Activated naive CD4-positive, alpha-beta T cell treated with anti-CD3 and anti-CD28 coated beads, Interleukin-2, amount 50 U/mL, for 24 hours (primary cell): ENCODE results near the gene KRTAP17-1.
"Not testable (repeated sequence)": the region's sequence is repeated elsewhere in the genome, so short reads cannot be mapped to it uniquely, and the experiment has no call there.

Experiments used
- H3K27ac Mint-ChIP-seq: one replicate; pipeline ENCODE4 v1.8.0; 2021; ENCODE audit warnings: mild to moderate bottlenecking, mixed read lengths
- H3K27me3 Mint-ChIP-seq: one replicate; pipeline ENCODE4 v1.8.0; 2021; ENCODE audit warnings: mixed read lengths
- H3K36me3 Mint-ChIP-seq: one replicate; pipeline ENCODE4 v1.8.0; 2021; ENCODE audit warnings: mixed read lengths
- H3K4me1 Mint-ChIP-seq: one replicate; pipeline ENCODE4 v1.8.0; 2021; ENCODE audit warnings: mixed read lengths
- H3K4me3 Mint-ChIP-seq: one replicate; pipeline ENCODE4 v1.8.0; 2021; ENCODE audit warnings: mild to moderate bottlenecking, mixed read lengths
- H3K9me3 Mint-ChIP-seq: one replicate; pipeline ENCODE4 v1.8.0; 2021; ENCODE audit warnings: mixed read lengths

Gene KRTAP17-1

GRCh38 chr17:41296846-41297245 is 18.7 kb downstream of the KRTAP17-1 start:
- H3K9me3 Mint-ChIP-seq = no peaks in the 10 kb centered on the region
- H3K27ac Mint-ChIP-seq = no peak overlapping the region
- no peaks in the 10 kb centered on the region for H3K27me3 Mint-ChIP-seq
- H3K36me3 Mint-ChIP-seq = peaks cover 2% of the 10 kb centered on the region
- H3K4me1 Mint-ChIP-seq = peaks cover 7% of the 10 kb centered on the region
- H3K4me3 Mint-ChIP-seq = no peak overlapping the region

- H3K4me1 Mint-ChIP-seq = no peaks in the 10 kb centered on the region
- H3K36me3 Mint-ChIP-seq = no peaks in the 10 kb centered on the region
These were observed 21.5 kb downstream of the KRTAP17-1 start for GRCh38 chr17:41294016-41294415.

GRCh38 chr17:41287050-41287449 is 28.5 kb downstream of the KRTAP17-1 start:
- H3K27me3 Mint-ChIP-seq = no peaks in the 10 kb centered on the region
- H3K36me3 Mint-ChIP-seq = no peaks in the 10 kb centered on the region
- no peak overlapping the region for H3K27ac Mint-ChIP-seq
- peaks cover 24% of the 10 kb centered on the region for H3K4me1 Mint-ChIP-seq
- H3K4me3 Mint-ChIP-seq = no peak overlapping the region
- H3K9me3 Mint-ChIP-seq = no peaks in the 10 kb centered on the region

More at GRCh38 chr17:41294016-41294415, 21.5 kb downstream of the KRTAP17-1 start:
- no peak overlapping the region for H3K4me3 Mint-ChIP-seq
- H3K27ac Mint-ChIP-seq = no peak overlapping the region
- H3K9me3 Mint-ChIP-seq = no peaks in the 10 kb centered on the region
- H3K27me3 Mint-ChIP-seq = no peaks in the 10 kb centered on the region

- Mint-ChIP-seq H3K36me3 (no peaks in the 10 kb centered on the region), H3K9me3 (no peaks in the 10 kb centered on the region), H3K4me3 (no peak overlapping the region), H3K27ac (peak overlapping the region; percentile 15), H3K4me1 (peaks cover 24% of the 10 kb centered on the region), H3K27me3 (no peaks in the 10 kb centered on the region)
These were observed 31.0 kb downstream of the KRTAP17-1 start for GRCh38 chr17:41284546-41284945.

GRCh38 chr17:41284043-41284442 is 31.5 kb downstream of the KRTAP17-1 start:
- Mint-ChIP-seq H3K27ac (no peak overlapping the region), H3K4me1 (peaks cover 24% of the 10 kb centered on the region)

GRCh38 chr17:41278176-41278955 is 37.1 kb downstream of the KRTAP17-1 start:
- H3K27me3 Mint-ChIP-seq = no peaks in the 10 kb centered on the region
- H3K36me3 Mint-ChIP-seq = no peaks in the 10 kb centered on the region
- H3K4me3 Mint-ChIP-seq = no peak overlapping the region
- H3K9me3 Mint-ChIP-seq = no peaks in the 10 kb centered on the region
- no peak overlapping the region for H3K27ac Mint-ChIP-seq
- peaks cover 3% of the 10 kb centered on the region for H3K4me1 Mint-ChIP-seq

More at GRCh38 chr17:41284043-41284442, 31.5 kb downstream of the KRTAP17-1 start:
- Mint-ChIP-seq H3K27me3 (no peaks in the 10 kb centered on the region), H3K36me3 (no peaks in the 10 kb centered on the region), H3K9me3 (no peaks in the 10 kb centered on the region), H3K4me3 (no peak overlapping the region)

- not testable (repeated sequence) for H3K4me1 Mint-ChIP-seq, H3K27ac Mint-ChIP-seq, H3K36me3 Mint-ChIP-seq, H3K9me3 Mint-ChIP-seq, H3K27me3 Mint-ChIP-seq, H3K4me3 Mint-ChIP-seq
These were observed 39.8 kb downstream of the KRTAP17-1 start, which contains the start of gene KRTAP9-7 for GRCh38 chr17:41275648-41276190. TSS of gene KRTAP9-7 (plus strand) at chr17:41275698. CDS start at chr17:41275698, 0 bp downstream.

- Mint-ChIP-seq H3K4me3 (no peak overlapping the region), H3K36me3 (no peaks in the 10 kb centered on the region), H3K27ac (no peak overlapping the region), H3K4me1 (no peaks in the 10 kb centered on the region), H3K9me3 (no peaks in the 10 kb centered on the region), H3K27me3 (no peaks in the 10 kb centered on the region)
These were observed 43.7 kb downstream of the KRTAP17-1 start for GRCh38 chr17:41271858-41272257.

- not testable (repeated sequence) for H3K36me3 Mint-ChIP-seq, H3K4me3 Mint-ChIP-seq, H3K9me3 Mint-ChIP-seq, H3K4me1 Mint-ChIP-seq, H3K27me3 Mint-ChIP-seq, H3K27ac Mint-ChIP-seq
These were observed 44.2 kb downstream of the KRTAP17-1 start for GRCh38 chr17:41271323-41271722.

GRCh38 chr17:41267711-41268110 is 47.8 kb downstream of the KRTAP17-1 start:
- H3K4me3 Mint-ChIP-seq = no peak overlapping the region
- H3K36me3 Mint-ChIP-seq = no peaks in the 10 kb centered on the region
- H3K4me1 Mint-ChIP-seq = no peaks in the 10 kb centered on the region

GRCh38 chr17:41265078-41265477 is 50.4 kb downstream of the KRTAP17-1 start, which contains the start of gene KRTAP9-6:
TSS of gene KRTAP9-6 (plus strand) at chr17:41265378. CDS start at chr17:41265378, 0 bp downstream.
- Mint-ChIP-seq H3K4me3 (no peak within 1 kb of the TSS), H3K27me3 (no peaks in the 10 kb centered on the region), H3K9me3 (no peaks in the 10 kb centered on the region), H3K4me1 (peaks cover 14% of the 10 kb centered on the region), H3K27ac (no peak within 1 kb of the TSS), H3K36me3 (no peaks in the 10 kb centered on the region)

More at GRCh38 chr17:41267711-41268110, 47.8 kb downstream of the KRTAP17-1 start:
- no peaks in the 10 kb centered on the region for H3K27me3 Mint-ChIP-seq
- no peaks in the 10 kb centered on the region for H3K9me3 Mint-ChIP-seq
- H3K27ac Mint-ChIP-seq = no peak overlapping the region
